Measurements from ENCODE around the gene THSD8.
"Not testable (repeated sequence)": the region's sequence is repeated elsewhere in the genome, so short reads cannot be mapped to it uniquely, and the experiment has no call there.

THSD8 gene

GRCh38 chr19:12833738-12834565 lies 32.1 kb downstream of the THSD8 start:
- no peak for DNase-seq

GRCh38 chr19:12834566-12834943 lies 32.7 kb downstream of the THSD8 start, which contains the start of gene RTBDN:
TSS of gene RTBDN (minus strand) at chr19:12834579. CDS start at chr19:12829979, 4,600 bp downstream.
- DNase-seq, result no peak

- DNase-seq, result no peak
Measured at GRCh38 chr19:12834976-12835757, 33.3 kb downstream of the THSD8 start.

GRCh38 chr19:12836529-12836863 lies 34.6 kb downstream of the THSD8 start:
- no peak for DNase-seq

GRCh38 chr19:12837225-12837624 lies 35.4 kb downstream of the THSD8 start:
- no peak for DNase-seq

- no peak for DNase-seq
Measured at GRCh38 chr19:12838182-12838885, 36.5 kb downstream of the THSD8 start, which contains the start of gene MAST1. TSS of gene MAST1 (plus strand) at chr19:12838515. CDS start at chr19:12838573, 58 bp downstream.

GRCh38 chr19:12838886-12839756 lies 37.3 kb downstream of the THSD8 start:
- no peak for DNase-seq

- DNase-seq, result no peak
Measured at GRCh38 chr19:12840091-12841079, 38.5 kb downstream of the THSD8 start.

- no peak for DNase-seq
Measured at GRCh38 chr19:12841094-12841493, 39.2 kb downstream of the THSD8 start.

GRCh38 chr19:12842511-12842910 lies 40.6 kb downstream of the THSD8 start:
- DNase-seq, result no peak

GRCh38 chr19:12843328-12843727 lies 41.5 kb downstream of the THSD8 start:
- DNase-seq, result no peak

GRCh38 chr19:12843999-12844732 lies 42.3 kb downstream of the THSD8 start:
- no peak for DNase-seq

GRCh38 chr19:12846613-12847012 lies 44.7 kb downstream of the THSD8 start:
- DNase-seq, result not testable (repeated sequence)

- peak; percentile 85 for DNase-seq
Measured at GRCh38 chr19:12847159-12848139, 45.6 kb downstream of the THSD8 start.

All from activated gamma-delta T cell treated with Interleukin-2 at 50 U/mL for 16 hours (primary cell).